ENCODE results near the gene GSAP.
A peak's percentile ranks its signal among the peaks of the same experiment; 100 is the strongest.
"Not testable (repeated sequence)": the region's sequence is repeated elsewhere in the genome, so short reads cannot be mapped to it uniquely, and the experiment has no call there.

The GSAP gene

DNA sequence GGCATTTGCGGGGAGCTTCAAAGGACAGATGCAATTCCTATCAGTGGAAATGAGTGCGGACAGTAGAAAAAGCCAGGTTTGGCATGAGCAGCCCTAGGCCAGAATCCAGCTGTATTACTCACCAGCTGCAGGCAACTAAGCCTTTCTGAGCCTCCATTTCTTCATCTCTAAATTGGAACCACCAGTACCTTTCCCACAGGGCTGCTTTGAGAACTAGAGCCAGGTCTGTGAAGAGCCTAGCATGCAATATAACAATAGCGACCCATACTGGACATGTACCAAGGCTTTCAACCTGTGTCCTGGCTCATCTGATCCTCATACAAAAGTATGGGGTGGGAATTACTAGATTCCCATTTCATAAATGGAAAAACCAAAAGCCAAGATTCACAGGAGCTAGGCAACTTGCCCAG lies 101.0 kb downstream of the GSAP start:
- DNase-seq: no peak
- intact Hi-C loops (cut with DNase I): no loop called here

DNA sequence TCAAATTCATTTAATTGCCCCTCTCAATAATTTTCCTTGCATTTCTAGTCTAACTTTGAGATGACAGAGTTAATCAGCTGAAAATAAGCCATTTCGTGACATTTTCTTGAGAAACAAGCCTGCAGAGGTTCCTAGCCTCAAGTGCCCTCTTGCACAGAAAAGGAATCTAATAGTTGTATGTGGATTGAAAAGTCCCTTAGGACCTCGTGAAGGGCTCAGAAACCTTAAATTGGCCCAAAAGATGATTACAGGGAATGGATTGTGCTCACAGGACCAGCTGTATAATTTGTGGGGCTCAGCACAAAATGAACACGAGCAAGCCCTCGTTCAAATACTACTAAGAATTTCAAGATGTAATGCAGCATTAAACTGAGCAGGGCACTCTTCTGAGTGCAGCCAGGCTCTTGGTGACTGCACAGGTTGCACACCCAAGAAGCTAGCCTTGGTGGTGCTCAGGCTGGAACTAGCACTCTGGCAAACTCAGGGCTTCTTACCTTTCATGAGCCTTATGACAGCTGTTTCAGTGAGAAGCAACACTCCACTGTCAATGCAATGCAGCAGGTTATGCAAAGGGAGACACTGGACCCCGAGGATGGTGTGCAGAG lies 102.2 kb downstream of the GSAP start:
- no peak for DNase-seq
- intact Hi-C loops (cut with DNase I): no loop called here

DNA sequence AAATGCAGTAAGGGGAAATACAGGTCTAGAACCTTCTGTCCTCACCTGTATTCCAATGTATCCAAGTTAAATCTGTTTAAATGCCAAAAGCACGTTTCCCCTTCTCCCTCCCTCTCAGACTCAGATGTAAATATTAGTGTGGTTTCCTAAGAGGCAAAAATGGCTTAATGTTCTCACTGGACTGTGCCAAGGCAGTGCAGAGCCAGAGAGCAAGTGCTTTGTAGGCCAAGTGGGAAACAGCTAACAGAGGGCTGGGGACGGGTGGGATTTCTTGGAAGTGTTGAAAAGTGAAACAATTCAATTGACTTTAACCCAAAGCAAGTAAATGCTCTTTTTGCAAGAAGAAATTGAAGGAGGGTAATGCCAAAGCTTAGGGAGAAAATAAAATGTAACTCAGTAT lies 103.1 kb downstream of the GSAP start:
- intact Hi-C loops (cut with DNase I): no loop called here
- DNase-seq: no peak

DNA sequence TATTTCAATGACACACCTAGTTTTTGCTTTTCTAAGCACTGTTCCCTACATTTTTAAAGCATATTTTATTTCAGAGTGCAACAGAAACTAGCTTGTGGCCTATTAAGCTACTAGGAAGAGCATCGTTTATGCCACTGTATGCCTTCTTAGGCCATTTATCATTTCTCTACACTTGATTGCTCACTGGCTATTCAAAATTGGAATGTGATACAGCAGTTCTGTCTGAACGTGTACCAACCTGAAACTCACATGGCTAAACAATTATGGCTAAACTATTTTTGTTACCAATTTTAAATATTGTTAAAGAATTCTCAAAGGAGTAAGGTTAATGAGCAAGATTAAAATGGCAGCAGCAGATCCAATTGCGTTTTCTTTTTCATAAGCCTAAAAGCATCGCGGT lies 105.2 kb downstream of the GSAP start:
- intact Hi-C loops (cut with DNase I): no loop called here
- no peak for DNase-seq

DNA sequence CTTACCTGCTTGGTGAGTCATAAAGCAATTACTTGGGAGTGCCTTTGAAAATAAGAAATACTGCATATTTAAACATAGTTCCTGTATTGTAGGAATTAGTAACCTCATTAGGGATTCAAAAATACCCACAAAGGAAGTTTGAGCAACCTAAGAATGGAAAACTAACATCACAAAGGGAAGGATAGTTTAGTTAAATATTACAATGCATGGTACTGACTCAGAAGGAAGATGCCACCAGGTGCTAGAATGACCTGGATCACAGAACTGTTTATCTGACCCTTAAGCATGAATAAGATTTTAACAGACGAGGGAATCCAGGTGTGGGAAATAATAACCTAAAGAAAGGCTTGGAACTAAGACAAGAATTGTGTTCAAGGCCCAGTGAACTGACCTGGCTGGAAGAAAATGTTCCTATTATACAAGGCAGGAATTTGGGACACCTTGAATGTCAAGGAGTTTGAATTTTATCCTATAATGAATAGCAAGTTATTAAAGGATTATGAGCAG lies 106.4 kb downstream of the GSAP start:
- DNase-seq: no peak
- intact Hi-C loops (cut with DNase I): no loop called here

DNA sequence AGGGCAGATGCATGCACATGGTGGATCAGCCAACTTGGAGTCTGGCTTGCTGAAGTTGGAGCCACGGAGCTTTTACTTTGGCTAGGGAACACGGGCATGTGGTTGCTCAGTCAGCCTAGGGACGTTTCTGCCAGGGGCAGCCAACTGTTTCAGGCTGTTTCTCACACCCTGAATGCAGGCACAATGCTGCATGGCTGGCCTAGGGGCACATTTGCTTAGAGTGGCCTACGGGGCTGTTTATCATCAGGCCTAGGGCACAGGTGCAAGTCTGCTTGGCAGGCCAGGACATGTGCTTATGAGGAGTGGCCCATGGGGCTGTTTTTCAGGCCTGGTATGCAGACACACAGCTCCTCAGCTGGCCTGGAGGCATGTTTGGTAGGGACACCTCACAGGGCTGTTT lies 107.4 kb downstream of the GSAP start:
- intact Hi-C loops (cut with DNase I): no loop called here
- peak in 3 of 42 donors; percentile 17 to 47 (median 23) for DNase-seq

DNA sequence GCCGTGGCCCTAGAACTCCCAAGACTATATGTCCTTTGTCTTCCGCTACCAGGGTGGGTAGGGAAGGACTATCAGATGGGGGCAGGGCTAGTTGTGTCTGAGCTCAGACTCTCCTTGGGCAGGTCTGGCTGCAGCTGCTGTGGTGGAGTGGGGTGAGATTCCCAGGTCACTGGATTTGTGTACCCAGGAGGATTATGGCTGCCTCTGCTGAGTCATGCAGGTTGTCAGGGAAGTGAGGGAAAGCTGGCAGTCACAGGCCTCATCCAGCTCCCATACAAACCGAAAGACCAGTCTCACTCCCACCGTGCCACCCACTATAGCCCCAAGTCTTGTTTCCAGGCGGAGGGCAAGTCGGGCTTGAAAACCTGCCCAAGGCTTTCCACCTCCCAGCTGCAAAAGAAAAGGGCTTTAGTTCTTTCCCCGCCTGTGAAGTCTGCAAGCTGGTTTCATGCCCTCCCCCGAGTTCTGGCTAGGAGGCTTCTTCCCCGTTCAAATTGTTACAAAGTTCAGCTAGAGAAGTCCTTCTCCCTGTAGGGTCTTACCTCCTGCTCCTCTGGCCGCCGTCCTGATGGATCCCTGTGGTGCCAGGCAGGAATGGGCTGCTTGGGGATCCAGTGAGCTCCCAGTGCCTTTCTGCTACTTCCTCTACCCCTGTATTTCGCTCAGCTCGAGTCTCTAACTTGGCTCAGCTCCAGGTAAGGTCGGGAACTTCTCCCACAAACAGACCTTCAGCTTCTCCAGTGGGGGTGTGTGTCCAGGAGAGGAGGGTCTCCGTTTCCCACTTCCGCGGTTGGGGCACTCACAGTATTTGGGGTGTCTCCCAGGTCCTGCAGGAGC lies 109.7 kb downstream of the GSAP start:
- peak in 3 of 42 donors; percentile 31 to 40 (median 34) for DNase-seq
- intact Hi-C loops (cut with DNase I): no loop called here

DNA sequence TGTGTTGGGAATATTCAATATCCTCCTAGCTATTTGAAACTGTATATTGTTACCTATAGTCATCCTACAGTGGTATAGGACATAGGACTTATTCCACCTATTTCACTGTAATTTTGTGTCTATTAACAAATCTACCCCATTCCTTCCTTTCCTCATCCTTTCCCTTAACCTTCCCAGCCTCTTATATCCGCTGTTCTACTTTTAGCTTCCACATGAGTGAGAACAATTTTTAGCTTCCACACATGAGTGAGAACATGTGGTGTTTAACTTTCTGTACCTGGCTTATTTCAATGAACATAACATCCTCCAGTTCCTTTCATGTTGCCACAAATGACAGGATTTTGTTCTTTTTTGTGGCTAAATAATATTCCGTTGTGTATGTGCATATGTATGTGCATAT lies 120.6 kb downstream of the GSAP start:
- intact Hi-C loops (cut with DNase I): no loop called here
- DNase-seq: no peak

DNA sequence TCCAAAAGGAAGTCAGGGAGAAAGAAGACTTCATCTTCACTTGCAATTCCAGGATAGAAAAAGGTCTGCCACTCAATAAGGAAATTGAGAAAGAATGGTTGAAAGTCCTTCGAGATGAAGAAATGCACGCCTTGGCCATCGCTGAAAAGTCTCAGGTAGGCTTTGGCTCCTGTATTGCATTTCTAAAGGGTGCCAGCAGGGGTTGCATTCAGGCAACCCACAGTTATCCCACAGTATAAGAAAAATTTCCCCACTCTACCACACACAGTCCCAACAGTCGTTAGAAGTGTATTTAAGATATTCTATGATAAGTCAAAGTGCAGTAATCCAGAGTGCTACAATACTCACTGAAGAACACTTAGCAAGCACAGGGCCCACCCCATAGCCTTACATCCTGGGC lies 123.1 kb downstream of the GSAP start:
- no peak for DNase-seq
- intact Hi-C loops (cut with DNase I): no loop called here

DNA sequence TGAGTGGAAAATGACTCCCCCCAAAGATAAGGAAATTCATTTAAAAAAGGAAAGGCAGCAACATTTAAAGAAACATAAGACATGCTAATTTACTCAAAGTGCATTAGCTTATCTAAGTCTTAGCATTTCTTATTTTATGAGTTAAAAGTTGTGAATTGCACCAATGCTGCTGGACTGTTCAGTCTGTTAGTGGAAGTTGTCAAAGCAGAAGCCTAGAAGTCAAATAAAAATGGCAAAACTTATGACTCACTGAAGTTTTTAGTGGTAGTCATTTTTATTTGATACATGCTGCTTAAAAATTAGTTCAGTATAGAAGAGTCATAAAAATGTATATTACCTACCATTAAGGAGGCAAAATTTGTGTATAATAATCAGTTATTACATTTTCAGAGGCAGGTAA lies 125.7 kb downstream of the GSAP start:
- no peak for DNase-seq
- intact Hi-C loops (cut with DNase I): no loop called here

DNA sequence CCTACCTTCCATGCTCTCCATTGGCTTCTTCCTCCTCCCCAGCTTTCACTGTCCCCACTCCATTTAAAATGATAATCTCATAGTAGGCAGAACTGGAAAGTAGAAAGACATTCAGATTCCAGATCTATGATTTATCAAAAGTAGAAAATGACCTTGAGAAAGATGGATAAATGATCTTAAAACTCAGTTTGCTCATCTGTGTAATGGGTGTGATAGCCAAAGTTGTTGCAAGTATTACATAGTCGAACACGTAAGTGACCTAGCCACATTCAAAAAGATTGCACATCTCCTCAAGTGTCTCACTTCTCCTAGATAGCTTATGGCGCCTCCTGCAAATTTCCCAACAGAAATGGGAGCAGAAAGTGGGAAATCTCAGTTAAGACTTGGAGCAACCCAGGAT lies 126.8 kb downstream of the GSAP start:
- DNase-seq: no peak
- intact Hi-C loops (cut with DNase I): no loop called here

DNA sequence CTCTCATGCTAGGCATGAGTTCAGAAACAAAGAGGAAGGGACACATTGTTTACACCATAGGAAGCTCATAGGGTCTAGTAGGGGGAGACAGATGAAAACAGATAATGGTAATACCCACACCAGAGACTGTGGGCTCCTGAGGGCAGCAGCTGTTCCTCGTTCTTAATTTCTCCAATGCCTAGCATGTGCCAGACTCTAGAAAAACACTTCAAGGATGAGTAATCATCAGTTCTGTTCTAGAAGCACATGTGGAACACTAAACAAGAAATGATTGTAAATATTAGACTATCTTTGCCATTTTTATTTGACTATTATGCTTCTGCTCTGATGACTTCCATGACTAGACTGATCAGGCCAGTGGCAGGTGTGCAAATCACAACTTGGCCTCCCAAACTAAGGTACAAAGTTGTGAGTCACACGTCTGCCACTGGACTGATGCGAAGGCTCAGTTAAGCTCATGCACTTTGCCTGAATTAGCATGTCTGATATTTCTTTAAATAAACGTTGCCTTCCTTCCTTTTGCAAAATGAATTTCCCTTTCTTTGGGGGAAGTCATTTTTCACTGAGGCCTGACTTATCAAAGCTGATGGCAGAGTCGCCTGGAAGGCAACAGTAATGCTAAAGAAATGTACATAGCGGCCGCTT lies 127.4 kb downstream of the GSAP start:
- no peak for DNase-seq
- intact Hi-C loops (cut with DNase I): no loop called here

DNA sequence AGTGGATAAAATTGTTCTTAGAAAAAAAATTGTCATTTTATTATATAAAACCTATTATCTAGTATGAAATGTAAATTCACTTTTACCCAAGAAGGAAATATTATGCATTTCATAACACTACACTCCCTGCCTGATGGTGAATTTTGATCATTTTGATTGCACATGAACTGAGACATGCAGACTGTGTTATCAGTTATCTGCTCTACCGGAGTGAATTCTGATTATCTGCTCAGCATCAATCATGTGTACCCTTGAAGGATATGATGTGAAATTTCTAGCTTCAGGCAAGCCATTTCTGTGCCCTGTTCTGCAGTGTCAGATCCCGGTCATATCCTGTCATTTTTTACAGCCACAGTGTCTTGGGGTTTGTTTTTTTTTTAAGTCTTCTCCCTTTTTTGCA lies 131.5 kb downstream of the GSAP start:
- no peak for DNase-seq
- intact Hi-C loops (cut with DNase I): no loop called here

DNA sequence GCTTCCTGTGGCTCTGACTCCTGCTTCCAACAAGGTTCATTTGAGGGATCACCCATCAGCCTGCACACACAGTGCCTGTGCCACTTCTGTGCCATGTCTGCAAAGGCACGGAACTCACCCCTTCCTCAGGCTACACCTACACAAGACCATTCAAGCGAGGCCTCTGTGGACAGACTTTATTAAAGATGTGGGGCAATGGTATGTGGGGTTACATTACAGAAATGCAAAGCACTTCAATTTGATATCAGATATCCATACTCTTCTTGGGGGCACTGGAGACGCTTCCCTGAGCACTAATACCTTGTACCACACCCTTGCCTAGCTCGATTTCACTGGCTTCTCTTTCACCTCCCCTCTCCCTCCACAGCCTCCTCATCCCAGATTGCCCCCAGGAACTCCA lies 132.1 kb downstream of the GSAP start:
- no peak for DNase-seq
- intact Hi-C loops (cut with DNase I): no loop called here

DNA sequence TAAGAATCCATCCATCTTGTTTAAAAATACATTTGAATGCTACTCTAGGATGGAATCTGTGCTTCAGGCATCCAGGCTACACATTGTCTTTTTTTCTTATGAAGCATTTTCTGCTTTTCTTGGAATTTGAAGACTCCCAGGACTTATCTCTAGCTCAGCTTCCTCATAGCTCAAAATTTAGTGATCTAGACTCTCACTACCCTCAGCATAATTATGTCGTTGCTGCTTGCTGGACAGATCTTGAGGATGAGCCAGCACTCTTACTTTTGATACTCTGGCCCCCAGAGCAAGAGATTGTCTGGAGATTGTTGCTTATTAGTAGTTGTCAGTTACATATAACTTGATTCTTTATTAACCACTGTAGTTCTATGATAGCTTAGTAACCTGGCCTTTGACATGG lies 133.3 kb downstream of the GSAP start:
- intact Hi-C loops (cut with DNase I): no loop called here
- DNase-seq: no peak

DNA sequence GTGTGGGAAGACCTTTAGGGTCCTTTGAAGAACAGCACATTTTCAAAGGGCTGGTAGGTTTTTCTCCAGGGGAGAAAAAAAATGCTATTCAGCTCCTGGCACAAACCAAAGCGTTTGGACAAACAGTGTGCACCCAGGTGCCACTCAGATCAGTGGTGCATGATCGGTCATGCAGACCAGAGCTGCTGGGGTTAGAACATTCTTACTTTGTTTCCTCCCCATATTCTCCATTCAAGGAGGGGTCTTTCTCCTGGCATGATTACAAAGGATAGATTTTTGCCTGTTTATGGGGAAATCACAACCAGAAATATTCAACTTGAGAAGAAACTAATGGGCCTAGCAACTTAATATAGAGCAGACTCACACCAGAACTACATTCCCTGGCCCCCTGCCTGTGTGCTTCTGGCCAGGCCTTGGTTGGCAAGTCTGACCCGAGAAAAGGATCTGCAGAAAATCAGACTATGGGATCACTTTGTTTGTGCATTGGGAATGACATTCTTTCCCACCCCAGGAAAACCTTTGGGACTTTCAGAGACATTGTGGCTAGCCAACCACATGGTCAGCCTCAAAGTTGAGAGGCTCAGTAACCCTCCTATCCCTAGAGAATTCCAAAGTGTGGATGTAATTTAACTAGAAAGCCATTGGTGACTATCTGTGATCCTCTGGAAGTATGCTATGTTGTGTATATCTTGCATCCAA lies 134.2 kb downstream of the GSAP start:
- intact Hi-C loops (cut with DNase I): no loop called here
- no peak for DNase-seq

DNA sequence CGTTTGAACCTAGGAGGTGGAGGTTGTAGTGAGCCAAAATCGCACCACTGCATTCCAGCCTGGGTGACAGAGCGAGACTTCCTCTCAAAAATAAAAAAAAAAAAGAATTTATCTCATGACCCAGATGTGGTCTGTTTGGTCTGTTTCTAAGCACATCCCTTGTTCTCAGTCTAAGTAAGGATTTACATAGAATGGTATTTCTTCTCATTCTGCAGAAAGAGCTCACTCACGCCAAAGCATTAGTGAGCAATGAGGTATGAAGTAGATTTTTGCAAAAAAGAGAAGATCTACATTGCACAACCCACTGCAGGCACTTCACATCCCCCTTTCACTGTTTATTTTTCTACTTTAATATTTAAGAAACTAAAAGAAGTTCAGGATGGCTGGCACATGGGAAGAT lies 140.0 kb downstream of the GSAP start:
- intact Hi-C loops (cut with DNase I): no loop called here
- DNase-seq: no peak

DNA sequence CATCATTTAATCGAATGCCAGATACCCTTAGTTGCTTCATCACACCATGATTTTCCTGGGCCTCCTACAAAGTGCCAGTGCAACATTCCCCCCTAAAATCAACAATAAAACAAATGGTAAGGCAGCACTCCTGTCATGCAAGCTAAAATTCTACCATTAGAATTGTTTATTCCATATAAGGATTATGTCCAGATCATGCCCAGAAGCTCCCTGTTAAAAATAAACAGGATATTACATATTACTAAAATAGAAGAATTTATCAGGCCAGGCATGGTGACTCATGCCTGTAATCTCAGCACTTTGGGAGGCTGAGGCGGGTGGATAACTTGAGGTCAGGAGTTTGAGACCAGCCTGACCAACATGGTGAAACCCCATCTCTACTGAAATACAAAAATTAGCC lies 140.5 kb downstream of the GSAP start:
- DNase-seq; intact Hi-C loops (cut with DNase I): not testable (repeated sequence)

DNA sequence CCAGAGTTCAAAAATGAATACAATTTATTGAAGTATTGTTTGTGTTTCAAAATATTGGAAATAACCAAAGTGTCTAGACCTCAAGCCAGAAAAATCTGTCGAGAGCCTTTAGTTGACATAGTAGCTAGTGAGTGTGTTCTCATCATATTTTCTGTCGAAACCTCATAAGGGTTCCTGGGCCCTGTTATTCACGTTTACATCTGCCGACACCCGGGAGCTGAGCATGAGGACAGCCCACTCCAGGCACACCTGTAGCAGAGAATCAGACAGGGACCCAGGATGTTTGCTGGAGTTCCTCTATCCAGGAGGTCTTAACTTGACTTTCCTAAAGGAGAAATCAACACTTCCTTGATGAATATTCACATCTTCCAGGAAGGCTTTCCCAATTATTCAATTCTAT lies 144.4 kb downstream of the GSAP start:
- intact Hi-C loops (cut with DNase I): no loop called here
- no peak for DNase-seq

DNA sequence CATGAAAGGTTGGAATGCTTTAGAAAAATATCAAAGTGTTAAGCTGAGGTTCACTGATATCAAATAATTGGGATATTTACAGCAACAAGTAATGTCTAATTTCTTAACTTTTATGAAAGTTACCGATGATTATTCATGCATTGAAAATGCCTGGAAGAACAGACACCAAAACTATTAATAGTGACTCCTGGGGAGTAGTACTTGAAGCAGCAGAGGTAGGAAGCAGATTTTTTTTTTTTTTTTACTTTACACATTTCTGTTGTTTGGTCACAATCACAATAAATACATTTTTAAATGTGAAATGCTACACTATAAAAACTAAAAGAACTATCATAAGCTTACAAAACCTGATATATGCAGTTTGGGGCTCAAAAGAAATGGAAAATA lies 146.1 kb downstream of the GSAP start:
- DNase-seq: no peak
- intact Hi-C loops (cut with DNase I): no loop called here

Data from head of caudate nucleus (tissue), 42 donors.